Stimulated activated CD4-positive, alpha-beta T cell treated with anti-CD3 and anti-CD28 coated beads, Interleukin-1b, Interleukin-23, amount 100 ng/mL, for 1 hour (primary cell): ENCODE data around the gene TSPAN12.
"Not testable (repeated sequence)": the region's sequence is repeated elsewhere in the genome, so short reads cannot be mapped to it uniquely, and the experiment has no call there.

ENCODE experiments used
- DNase-seq, 2 donors: peaks; one replicate each; pipeline ENCODE4 v3.0.0-alpha.2; 2020; ENCODE audit warnings: low read depth in 2 of 2

Gene TSPAN12

GRCh38 chr7:120805636-120806388 lies 52.1 kb downstream of the TSPAN12 start:
- peak in 1 of 2 donors; percentile 35 for DNase-seq

GRCh38 chr7:120802751-120803150 lies 55.2 kb downstream of the TSPAN12 start:
- DNase-seq: no peak

- no peak for DNase-seq
Observed at GRCh38 chr7:120799813-120800475, 58.0 kb downstream of the TSPAN12 start.

- DNase-seq: no peak
Observed at GRCh38 chr7:120799147-120799546, 58.8 kb downstream of the TSPAN12 start.

GRCh38 chr7:120797026-120797645 lies 60.8 kb downstream of the TSPAN12 start:
- DNase-seq: no peak

- no peak for DNase-seq
Observed at GRCh38 chr7:120794106-120794729, 63.7 kb downstream of the TSPAN12 start.

- no peak for DNase-seq
Observed at GRCh38 chr7:120793213-120793936, 64.6 kb downstream of the TSPAN12 start.

- no peak for DNase-seq
Observed at GRCh38 chr7:120792861-120793130, 65.1 kb downstream of the TSPAN12 start.

- peak; percentile 15 to 36 for DNase-seq
Observed at GRCh38 chr7:120792091-120792860, 65.7 kb downstream of the TSPAN12 start.

GRCh38 chr7:120785095-120785494 lies 72.8 kb downstream of the TSPAN12 start:
- no peak for DNase-seq

GRCh38 chr7:120783721-120784120 lies 74.2 kb downstream of the TSPAN12 start:
- no peak for DNase-seq

GRCh38 chr7:120783273-120783672 lies 74.7 kb downstream of the TSPAN12 start:
- no peak for DNase-seq

- DNase-seq: not testable (repeated sequence)
Observed at GRCh38 chr7:120781924-120782323, 76.0 kb downstream of the TSPAN12 start.

GRCh38 chr7:120780938-120781337 lies 77.0 kb downstream of the TSPAN12 start:
- DNase-seq: no peak

- DNase-seq: not testable (repeated sequence)
Observed at GRCh38 chr7:120780451-120780850, 77.5 kb downstream of the TSPAN12 start.

- not testable (repeated sequence) for DNase-seq
Observed at GRCh38 chr7:120779078-120779477, 78.9 kb downstream of the TSPAN12 start.

GRCh38 chr7:120775755-120776154 lies 82.2 kb downstream of the TSPAN12 start:
- DNase-seq: no peak

GRCh38 chr7:120774481-120774880 lies 83.5 kb downstream of the TSPAN12 start:
- DNase-seq: no peak

GRCh38 chr7:120770206-120770605 lies 87.7 kb downstream of the TSPAN12 start:
- no peak for DNase-seq

GRCh38 chr7:120760851-120761250 lies 97.1 kb downstream of the TSPAN12 start:
- no peak for DNase-seq

GRCh38 chr7:120760050-120760449 lies 97.9 kb downstream of the TSPAN12 start:
- DNase-seq: no peak
